ENCODE measurements around the gene POU2F2.
A peak's percentile ranks its signal among the peaks of the same experiment; 100 is the strongest.

DNA sequence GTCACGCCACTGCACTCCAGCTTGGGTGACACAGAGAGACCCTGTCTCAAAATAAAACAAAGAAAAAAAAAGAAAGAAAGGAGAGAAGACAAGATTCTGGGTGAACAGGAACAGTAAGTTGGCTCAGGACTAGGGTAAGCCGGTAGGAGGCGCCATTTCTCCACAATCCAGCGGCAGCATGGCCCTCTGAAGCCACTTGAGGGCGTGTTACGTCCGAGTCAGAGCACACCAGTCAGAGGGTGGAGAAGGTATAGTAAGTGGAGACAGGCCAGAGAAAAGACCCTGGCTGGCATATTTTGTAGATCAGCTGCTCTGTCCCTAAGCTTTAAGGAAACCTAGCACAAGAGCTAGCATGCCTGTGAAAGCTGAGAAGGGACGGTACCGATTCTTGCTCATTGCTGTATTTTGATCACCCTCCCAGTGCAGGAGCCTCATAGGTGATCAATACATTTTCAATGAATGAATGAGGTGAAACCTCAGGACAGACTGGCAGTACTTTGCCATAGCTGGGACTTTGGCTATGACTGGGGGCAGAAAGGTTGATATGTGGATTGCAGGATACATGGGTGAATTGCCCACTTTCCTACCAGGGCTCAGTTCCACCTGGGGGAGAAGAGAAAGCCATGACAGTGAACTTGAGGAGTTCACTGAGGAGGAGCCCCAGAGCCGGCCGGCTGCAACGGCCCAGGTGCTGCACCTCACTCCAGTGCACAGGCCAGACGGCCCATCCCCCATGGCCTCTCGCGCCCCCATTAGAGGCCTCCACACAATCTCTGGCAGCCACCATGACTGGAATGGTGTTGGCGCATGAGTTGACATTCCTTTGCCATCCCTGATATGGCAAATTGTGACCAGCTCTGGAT lies 23.5 kb downstream of the POU2F2 start:
- TF ChIP-seq, protein P1, sequence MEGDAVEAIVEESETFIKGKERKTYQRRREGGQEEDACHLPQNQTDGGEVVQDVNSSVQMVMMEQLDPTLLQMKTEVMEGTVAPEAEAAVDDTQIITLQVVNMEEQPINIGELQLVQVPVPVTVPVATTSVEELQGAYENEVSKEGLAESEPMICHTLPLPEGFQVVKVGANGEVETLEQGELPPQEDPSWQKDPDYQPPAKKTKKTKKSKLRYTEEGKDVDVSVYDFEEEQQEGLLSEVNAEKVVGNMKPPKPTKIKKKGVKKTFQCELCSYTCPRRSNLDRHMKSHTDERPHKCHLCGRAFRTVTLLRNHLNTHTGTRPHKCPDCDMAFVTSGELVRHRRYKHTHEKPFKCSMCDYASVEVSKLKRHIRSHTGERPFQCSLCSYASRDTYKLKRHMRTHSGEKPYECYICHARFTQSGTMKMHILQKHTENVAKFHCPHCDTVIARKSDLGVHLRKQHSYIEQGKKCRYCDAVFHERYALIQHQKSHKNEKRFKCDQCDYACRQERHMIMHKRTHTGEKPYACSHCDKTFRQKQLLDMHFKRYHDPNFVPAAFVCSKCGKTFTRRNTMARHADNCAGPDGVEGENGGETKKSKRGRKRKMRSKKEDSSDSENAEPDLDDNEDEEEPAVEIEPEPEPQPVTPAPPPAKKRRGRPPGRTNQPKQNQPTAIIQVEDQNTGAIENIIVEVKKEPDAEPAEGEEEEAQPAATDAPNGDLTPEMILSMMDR (conservative IDR thresholded peaks at IDR 0.05; ENCODE audit: low read depth in 2 of 2) = peak; percentile 100
- TF ChIP-seq POLR2AphosphoS5 (IDR thresholded peaks at IDR 0.05; ENCODE audit: low read depth) (no peak), EZH2 (IDR thresholded peaks at IDR 0.05; ENCODE audit: low read depth, unreplicated experiment) (no peak), ZNF114 (CRISPR knock-in tag; IDR thresholded peaks at IDR 0.05) (no peak), JUNB (IDR thresholded peaks at IDR 0.05; ENCODE audit: unreplicated experiment) (no peak), EZH2phosphoT487 (IDR thresholded peaks at IDR 0.05; ENCODE audit: unreplicated experiment) (no peak), NANOG (IDR thresholded peaks at IDR 0.05; ENCODE audit: borderline replicate concordance) (no peak), CREB1 (CRISPR knock-in tag; IDR thresholded peaks at IDR 0.05; ENCODE audit: low read depth) (peak; percentile 39; the same call in 1 of the 2 replicates)
- TF ChIP-seq, protein P2, sequence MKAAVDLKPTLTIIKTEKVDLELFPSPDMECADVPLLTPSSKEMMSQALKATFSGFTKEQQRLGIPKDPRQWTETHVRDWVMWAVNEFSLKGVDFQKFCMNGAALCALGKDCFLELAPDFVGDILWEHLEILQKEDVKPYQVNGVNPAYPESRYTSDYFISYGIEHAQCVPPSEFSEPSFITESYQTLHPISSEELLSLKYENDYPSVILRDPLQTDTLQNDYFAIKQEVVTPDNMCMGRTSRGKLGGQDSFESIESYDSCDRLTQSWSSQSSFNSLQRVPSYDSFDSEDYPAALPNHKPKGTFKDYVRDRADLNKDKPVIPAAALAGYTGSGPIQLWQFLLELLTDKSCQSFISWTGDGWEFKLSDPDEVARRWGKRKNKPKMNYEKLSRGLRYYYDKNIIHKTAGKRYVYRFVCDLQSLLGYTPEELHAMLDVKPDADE (IDR thresholded peaks at IDR 0.05) = no peak
- TF ChIP-seq, protein P3, sequence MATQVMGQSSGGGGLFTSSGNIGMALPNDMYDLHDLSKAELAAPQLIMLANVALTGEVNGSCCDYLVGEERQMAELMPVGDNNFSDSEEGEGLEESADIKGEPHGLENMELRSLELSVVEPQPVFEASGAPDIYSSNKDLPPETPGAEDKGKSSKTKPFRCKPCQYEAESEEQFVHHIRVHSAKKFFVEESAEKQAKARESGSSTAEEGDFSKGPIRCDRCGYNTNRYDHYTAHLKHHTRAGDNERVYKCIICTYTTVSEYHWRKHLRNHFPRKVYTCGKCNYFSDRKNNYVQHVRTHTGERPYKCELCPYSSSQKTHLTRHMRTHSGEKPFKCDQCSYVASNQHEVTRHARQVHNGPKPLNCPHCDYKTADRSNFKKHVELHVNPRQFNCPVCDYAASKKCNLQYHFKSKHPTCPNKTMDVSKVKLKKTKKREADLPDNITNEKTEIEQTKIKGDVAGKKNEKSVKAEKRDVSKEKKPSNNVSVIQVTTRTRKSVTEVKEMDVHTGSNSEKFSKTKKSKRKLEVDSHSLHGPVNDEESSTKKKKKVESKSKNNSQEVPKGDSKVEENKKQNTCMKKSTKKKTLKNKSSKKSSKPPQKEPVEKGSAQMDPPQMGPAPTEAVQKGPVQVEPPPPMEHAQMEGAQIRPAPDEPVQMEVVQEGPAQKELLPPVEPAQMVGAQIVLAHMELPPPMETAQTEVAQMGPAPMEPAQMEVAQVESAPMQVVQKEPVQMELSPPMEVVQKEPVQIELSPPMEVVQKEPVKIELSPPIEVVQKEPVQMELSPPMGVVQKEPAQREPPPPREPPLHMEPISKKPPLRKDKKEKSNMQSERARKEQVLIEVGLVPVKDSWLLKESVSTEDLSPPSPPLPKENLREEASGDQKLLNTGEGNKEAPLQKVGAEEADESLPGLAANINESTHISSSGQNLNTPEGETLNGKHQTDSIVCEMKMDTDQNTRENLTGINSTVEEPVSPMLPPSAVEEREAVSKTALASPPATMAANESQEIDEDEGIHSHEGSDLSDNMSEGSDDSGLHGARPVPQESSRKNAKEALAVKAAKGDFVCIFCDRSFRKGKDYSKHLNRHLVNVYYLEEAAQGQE (IDR thresholded peaks at IDR 0.05; ENCODE audit: unreplicated experiment) = no peak

Data from GM23338 (cell line).